Urinary bladder (tissue), 4 donors: ENCODE data around the gene PXMP2. TPM values are rescaled to one million over a fixed set of nuclear protein-coding genes. Genes with fewer than 3 reads are reported as not detected.

Experiments
- DNase-seq: peaks from one replicate; pipeline ENCODE4 v3.0.0-alpha.2; 2015; ENCODE audit errors: extremely low spot score
- H3K27ac ChIP-seq: one replicate; pipeline ENCODE4 v1.5.1; 2013; ENCODE audit warnings: low read depth, mild to moderate bottlenecking, moderate library complexity
- H3K36me3 ChIP-seq: one replicate; pipeline ENCODE4 v1.6.1; 2013; ENCODE audit warnings: mild to moderate bottlenecking, moderate library complexity; ENCODE audit not compliant: insufficient read depth
- H3K4me1 ChIP-seq: one replicate; pipeline ENCODE4 v1.6.1; 2013; ENCODE audit warnings: mild to moderate bottlenecking, moderate library complexity; ENCODE audit not compliant: insufficient read depth
- H3K4me3 ChIP-seq: one replicate; pipeline ENCODE4 v1.5.1; 2013; ENCODE audit warnings: low read depth, low read length
- WGBS: extraction: QIAGEN DNeasy Blood & Tissue Kit; methylation state at CpG from one replicate; pipeline ENCODE4 v1.1.7; 2013; 5-methylcytosine and 5-hydroxymethylcytosine counted together
- polyA plus RNA-seq: library from polyadenylated mRNA; stranded (reverse); fragments of 200-250 nt; gene quantifications from one replicate; pipeline ENCODE4 v1.2.3, GENCODE V29; 2013
- total RNA-seq: library from RNA; depleted of rRNA; stranded (reverse); fragments of >200 nt; gene quantifications from one replicate; pipeline ENCODE4 v1.2.3, GENCODE V29; 2014
- donor health status: healthy with polysubstance abuse.
- donor health status: healthy.

The PXMP2 gene
- total and polyA plus RNA-seq, 2 donors: 17.4 to 31.2 TPM

- WGBS: 84% methylated on average over 9 of the region's 9 CpGs
- peaks cover 4% of the 10 kb centered on the region for H3K36me3 ChIP-seq
- H3K27ac ChIP-seq: no peak overlapping the region
- H3K4me1 ChIP-seq: no peaks in the 10 kb centered on the region
- DNase-seq: no peak
- no peak overlapping the region for H3K4me3 ChIP-seq
Observed at GRCh38 chr12:132651444-132652100, 35.8 kb upstream of the PXMP2 start.

- WGBS: 91% methylated on average over 7 of the region's 7 CpGs
- DNase-seq: no peak
- no peak overlapping the region for H3K27ac ChIP-seq
- H3K36me3 ChIP-seq: peaks cover 3% of the 10 kb centered on the region
- H3K4me3 ChIP-seq: no peak overlapping the region
- no peaks in the 10 kb centered on the region for H3K4me1 ChIP-seq
Observed at GRCh38 chr12:132653567-132654290, 33.7 kb upstream of the PXMP2 start.

DNA sequence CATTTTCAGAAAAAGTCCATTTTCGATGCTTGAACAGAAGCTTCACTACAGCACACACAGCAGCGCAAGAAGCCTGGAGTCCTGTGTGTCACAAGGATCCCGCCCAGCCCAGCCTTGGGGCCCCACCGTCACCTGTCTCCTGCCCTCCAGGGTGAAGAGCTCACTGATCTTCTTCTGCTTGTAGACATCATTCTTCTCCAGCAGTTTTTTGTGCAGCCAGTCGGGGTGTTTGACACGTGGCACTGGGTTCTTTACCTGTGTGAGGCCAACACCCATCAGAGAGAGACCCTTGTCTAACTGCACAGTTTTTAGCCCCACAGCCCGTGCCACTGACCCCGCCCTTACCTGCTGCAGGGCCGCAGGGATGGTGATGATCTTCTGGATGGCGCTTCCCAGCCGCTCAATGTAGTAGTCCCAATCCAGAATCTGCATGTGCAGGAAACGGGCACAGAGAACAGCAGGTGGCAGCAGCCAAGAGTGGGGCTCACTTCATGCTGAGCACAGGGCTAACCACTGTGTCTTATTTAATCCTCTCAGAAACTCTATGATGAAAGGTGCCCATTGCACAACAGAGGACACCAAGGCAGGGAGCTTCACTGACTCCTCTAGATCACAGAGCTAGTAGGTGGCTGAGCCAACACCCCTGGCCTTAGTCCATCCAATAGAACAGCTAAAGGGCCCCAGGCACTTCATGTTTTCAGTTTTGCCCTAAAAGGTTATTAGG is 30.2 kb upstream of the PXMP2 start:
- Histone ChIP-seq H3K4me3 (no peak overlapping the region), H3K36me3 (peaks cover 3% of the 10 kb centered on the region), H3K4me1 (no peaks in the 10 kb centered on the region), H3K27ac (no peak overlapping the region)
- WGBS: 95% methylated on average over 12 of the region's 12 CpGs
- no peak for DNase-seq

DNA sequence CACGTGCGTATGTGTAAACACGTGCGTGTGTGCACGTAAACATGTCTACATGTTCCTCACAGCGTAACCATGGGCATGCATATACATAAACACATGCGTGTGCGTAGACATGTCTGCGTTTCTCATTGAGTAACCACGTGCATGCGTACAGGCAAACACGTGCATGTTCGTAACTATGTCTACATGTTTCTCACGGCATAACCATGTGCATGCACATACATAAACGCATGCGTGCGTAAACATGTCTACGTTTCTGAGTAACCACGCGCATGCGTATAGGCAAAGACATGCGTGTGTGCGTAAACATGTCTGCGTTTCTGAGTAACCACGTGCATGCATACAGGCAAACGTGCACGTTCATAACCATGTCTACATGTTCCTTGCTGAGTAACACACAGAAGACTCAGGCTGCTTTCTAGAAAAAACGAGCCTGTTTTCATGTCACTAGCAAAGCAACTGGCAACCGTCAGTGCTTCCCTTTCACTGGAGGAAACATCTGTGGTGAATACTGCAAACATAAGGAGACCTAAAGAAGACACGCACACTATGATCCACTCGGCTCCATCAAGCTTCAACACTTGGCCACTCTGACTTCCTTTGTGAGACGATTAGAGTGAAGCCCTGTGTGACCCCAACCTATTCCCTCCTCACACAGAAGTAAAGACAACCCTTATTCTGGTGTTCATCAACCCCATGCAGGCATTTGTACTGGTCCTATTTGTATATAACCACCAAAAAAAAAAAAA is 29.1 kb upstream of the PXMP2 start:
- no peaks in the 10 kb centered on the region for H3K4me1 ChIP-seq
- no peaks in the 10 kb centered on the region for H3K36me3 ChIP-seq
- H3K27ac ChIP-seq: no peak overlapping the region
- no peak overlapping the region for H3K4me3 ChIP-seq
- no peak for DNase-seq
- 91% methylated on average over 32 of the region's 32 CpGs for WGBS

GRCh38 chr12:132659146-132659545 is 28.2 kb upstream of the PXMP2 start:
- Histone ChIP-seq H3K4me1 (no peaks in the 10 kb centered on the region), H3K27ac (no peak overlapping the region), H3K4me3 (no peak overlapping the region), H3K36me3 (no peaks in the 10 kb centered on the region)
- WGBS: 92% methylated on average over 16 of the region's 16 CpGs
- no peak for DNase-seq

DNA sequence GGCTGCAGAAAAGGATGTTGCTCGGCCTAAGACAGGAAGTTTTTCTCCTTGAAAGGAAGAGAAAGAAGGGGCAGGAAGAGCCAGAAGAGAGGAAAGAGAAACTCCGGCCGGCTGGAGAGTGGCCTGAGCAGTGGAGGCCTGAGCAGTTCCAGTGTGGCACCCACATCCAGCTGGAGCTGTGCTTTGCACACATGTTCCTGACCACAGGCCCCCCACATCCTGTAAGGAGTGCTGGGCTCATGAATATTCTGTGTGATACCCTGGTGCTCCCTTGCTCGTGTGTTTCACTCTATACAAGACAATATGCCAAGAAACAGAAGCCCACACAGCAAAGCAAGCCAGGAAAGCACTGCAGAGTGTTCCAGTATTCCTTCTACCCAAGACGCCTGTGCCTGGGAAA is 27.3 kb upstream of the PXMP2 start:
- DNase-seq: no peak
- Histone ChIP-seq H3K27ac (no peak overlapping the region), H3K4me3 (no peak overlapping the region), H3K4me1 (no peaks in the 10 kb centered on the region), H3K36me3 (no peaks in the 10 kb centered on the region)
- 75% methylated on average over 5 of the region's 5 CpGs for WGBS

GRCh38 chr12:132660996-132661395 is 26.4 kb upstream of the PXMP2 start:
- H3K4me3 ChIP-seq: no peak overlapping the region
- DNase-seq: no peak
- H3K36me3 ChIP-seq: no peaks in the 10 kb centered on the region
- no peak overlapping the region for H3K27ac ChIP-seq
- H3K4me1 ChIP-seq: no peaks in the 10 kb centered on the region
- 82% methylated on average over 11 of the region's 11 CpGs for WGBS

GRCh38 chr12:132661972-132662371 is 25.4 kb upstream of the PXMP2 start:
- Histone ChIP-seq H3K27ac (no peak overlapping the region), H3K4me3 (no peak overlapping the region), H3K4me1 (no peaks in the 10 kb centered on the region), H3K36me3 (no peaks in the 10 kb centered on the region)
- WGBS: 74% methylated on average over 5 of the region's 5 CpGs
- DNase-seq: no peak

DNA sequence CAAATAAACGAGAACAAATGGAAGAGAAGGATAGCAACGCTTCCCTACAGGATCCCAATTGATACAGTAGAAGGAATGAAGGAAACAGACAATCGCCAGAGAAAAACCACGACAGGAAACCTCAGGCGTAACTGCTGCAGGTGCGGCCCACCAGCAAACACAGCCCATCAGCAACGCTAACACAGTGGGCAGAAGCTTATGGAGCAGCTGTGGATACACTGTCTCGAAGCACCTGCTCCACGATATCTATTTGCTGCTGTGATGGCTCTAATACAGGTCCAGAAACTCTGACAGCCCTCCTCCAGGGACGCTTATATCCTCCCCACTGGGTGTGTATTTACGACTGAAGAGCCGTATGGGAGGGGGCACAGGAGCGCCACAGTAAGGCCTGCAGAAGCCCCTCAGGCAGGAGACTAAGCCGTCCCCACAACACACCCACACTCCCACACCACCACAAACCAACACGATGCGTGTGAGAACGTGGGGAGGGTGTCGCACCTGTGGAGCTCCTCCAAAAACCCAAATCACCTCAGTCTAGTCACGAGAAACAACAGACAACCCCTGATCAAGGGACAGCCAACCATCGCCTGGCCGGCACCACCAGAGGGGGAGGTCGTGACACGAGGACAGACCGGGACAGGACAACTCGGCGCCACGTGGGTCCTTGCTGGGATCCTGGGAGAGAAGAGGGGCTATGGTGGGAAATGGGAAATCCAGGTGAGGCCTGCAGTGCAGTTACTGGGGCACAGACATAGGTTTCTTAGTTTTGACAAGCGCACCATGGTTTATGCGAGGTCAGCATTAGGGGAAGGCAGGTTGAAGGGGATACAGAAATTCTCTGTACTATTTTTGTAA is 24.3 kb upstream of the PXMP2 start:
- no peaks in the 10 kb centered on the region for H3K4me1 ChIP-seq
- 90% methylated on average over 29 of the region's 29 CpGs for WGBS
- peaks cover 3% of the 10 kb centered on the region for H3K36me3 ChIP-seq
- H3K27ac ChIP-seq: no peak overlapping the region
- H3K4me3 ChIP-seq: no peak overlapping the region
- DNase-seq: no peak

DNA sequence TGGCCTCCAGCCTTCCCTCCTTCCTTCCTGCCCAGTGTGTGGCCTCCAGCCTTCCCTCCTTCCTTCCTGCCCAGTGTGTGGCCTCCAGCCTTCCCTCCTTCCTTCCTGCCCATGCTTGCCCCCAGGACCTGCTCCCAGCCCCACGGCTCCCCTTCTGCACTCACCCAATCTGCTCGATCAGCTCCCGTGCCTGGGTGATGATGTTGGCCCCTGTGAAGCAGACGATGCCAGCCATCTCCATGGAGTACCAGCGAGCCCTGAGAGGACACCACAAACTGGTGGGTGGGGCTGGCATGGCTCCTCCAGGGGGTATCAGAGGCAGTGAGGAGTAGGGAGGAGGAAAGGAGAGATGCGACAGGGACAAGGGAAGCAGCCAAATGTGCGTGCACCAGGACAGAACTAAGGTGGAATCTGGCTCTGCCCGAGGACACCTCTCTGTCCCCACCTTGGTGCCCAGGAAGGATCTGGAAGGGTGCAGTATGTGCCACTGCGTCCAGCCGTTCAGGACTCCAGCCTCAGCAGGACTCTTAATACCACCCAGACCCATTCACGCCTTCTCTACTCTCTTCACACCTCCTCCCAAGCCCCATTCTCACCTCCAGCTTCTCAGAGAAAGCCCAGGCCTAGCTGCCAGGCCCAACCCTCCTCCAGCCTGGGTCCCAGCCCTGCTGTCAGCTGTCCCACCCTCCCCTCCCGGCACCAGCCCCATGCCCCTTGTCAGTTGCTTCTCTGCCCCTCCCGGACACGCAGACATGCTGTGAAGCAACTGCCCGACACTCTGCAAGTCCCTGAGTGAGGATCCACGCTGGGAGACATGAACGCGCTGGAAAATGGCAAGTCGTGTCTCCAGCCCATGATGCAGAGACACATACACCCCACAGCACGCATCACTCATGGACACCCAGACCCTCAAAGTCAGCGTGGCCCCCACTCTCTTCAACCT is 22.9 kb upstream of the PXMP2 start:
- H3K27ac ChIP-seq: no peak overlapping the region
- H3K36me3 ChIP-seq: peaks cover 6% of the 10 kb centered on the region
- WGBS: 93% methylated on average over 21 of the region's 21 CpGs
- no peak for DNase-seq
- H3K4me1 ChIP-seq: no peaks in the 10 kb centered on the region
- H3K4me3 ChIP-seq: no peak overlapping the region

GRCh38 chr12:132665149-132665491 is 22.3 kb upstream of the PXMP2 start:
- DNase-seq: no peak

GRCh38 chr12:132665794-132666193 is 21.6 kb upstream of the PXMP2 start:
- Histone ChIP-seq H3K4me3 (no peak overlapping the region), H3K27ac (no peak overlapping the region), H3K36me3 (peaks cover 6% of the 10 kb centered on the region), H3K4me1 (no peaks in the 10 kb centered on the region)
- no peak for DNase-seq
- WGBS: 92% methylated on average over 6 of the region's 6 CpGs

More at GRCh38 chr12:132665149-132665491, 22.3 kb upstream of the PXMP2 start:
- H3K27ac ChIP-seq: no peak overlapping the region
- H3K4me3 ChIP-seq: no peak overlapping the region
- no peaks in the 10 kb centered on the region for H3K4me1 ChIP-seq
- H3K36me3 ChIP-seq: peaks cover 6% of the 10 kb centered on the region
- WGBS: 97% methylated on average over 13 of the region's 13 CpGs
